Stomach (tissue), 19 donors: ENCODE results near the gene TNNC1. TPM values are rescaled to one million over a fixed set of nuclear protein-coding genes. Genes with fewer than 3 reads are reported as not detected.

Experiments used
- DNase-seq, 2 donors: peaks; one replicate each; pipeline versions ENCODE4 v3.0.0 to v3.0.0-alpha.2; 2013 to 2019
- H3K27ac ChIP-seq, 5 donors: fragments of 200-600 bp in 4 of 5; sonication (generic) in 4 of 5; one replicate each; pipeline ENCODE4 v1.5.1; 2013 to 2019; ENCODE audit warnings: mild to moderate bottlenecking in 1 of 5, moderate library complexity in 1 of 5
- H3K27me3 ChIP-seq, 3 donors: fragments of 200-600 bp; sonication (generic); one replicate each; pipeline ENCODE4 v1.5.1; 2017 to 2019; ENCODE audit warnings: mixed run types in 1 of 3
- H3K36me3 ChIP-seq, 4 donors: fragments of 200-600 bp; sonication (generic); 1 replicate in 3 of 4; 2 replicates in 1 of 4; pipeline ENCODE4 v1.5.1; 2016 to 2019
- H3K4me1 ChIP-seq, 4 donors: fragments of 200-600 bp; sonication (generic); one replicate each; pipeline ENCODE4 v1.5.1; 2016 to 2019
- H3K4me3 ChIP-seq, 4 donors: fragments of 200-600 bp; sonication (generic) in 3 of 4; one replicate each; pipeline ENCODE4 v1.5.1; 2016 to 2019; ENCODE audit warnings: mild to moderate bottlenecking in 1 of 4
- H3K9me3 ChIP-seq, 4 donors: fragments of 200-600 bp; sonication (generic); one replicate each; pipeline ENCODE4 v1.5.1; 2016 to 2019
- CTCF ChIP-seq, 7 experiments: fragments of 450-650 bp in 4 of 7; fragments of 200-600 bp in 3 of 7; sonication (generic) in 3 of 7; IDR thresholded peaks; one replicate each; pipeline ENCODE4 v1.5.1; 2016 to 2019; ENCODE audit warnings: antibody characterized with exemption in 7 of 7, control low read depth in 2 of 7, mild to moderate bottlenecking in 1 of 7
- EP300 ChIP-seq: sonication (generic); formaldehyde crosslinking; IDR thresholded peaks from one replicate; pipeline ENCODE4 v1.6.1; 2017; ENCODE audit warnings: antibody characterized with exemption
- POLR2A ChIP-seq, 4 donors: fragments of 450-650 bp; IDR thresholded peaks; one replicate each; pipeline ENCODE4 v1.6.1; 2016; ENCODE audit warnings: antibody characterized with exemption in 4 of 4, control low read depth in 2 of 4, mild to moderate bottlenecking in 1 of 4, moderate library complexity in 1 of 4
- POLR2AphosphoS5 ChIP-seq, 3 donors: sonication (generic); formaldehyde crosslinking; IDR thresholded peaks; one replicate each; pipeline ENCODE4 v1.6.1; 2016; ENCODE audit warnings: antibody characterized with exemption in 3 of 3
- WGBS, 5 donors: extraction: QIAGEN DNeasy Blood & Tissue Kit in 3 of 5; methylation state at CpG; one replicate each; pipeline versions ENCODE4 v1.1.5 to v1.1.7; 2013 to 2018; 5-methylcytosine and 5-hydroxymethylcytosine counted together
- intact Hi-C: fragments of 100-400 bp; cut with DNase I; formaldehyde crosslinking; loops from one replicate; pipeline ENCODE4 v1.15.1; 2023; ENCODE audit warnings: low total_unique reads
- long read RNA-seq, 10 donors: transcript quantifications; one replicate each; lab custom pipeline, GENCODE V29; 2026
- polyA plus RNA-seq, 3 donors: library from polyadenylated mRNA; stranded (reverse); fragments of 200-250 nt; gene quantifications; one replicate each; pipeline ENCODE4 v1.2.3, GENCODE V29; 2013
- total RNA-seq, 5 donors: library from RNA; depleted of rRNA; stranded (reverse); fragments of >200 nt; gene quantifications; one replicate each; pipeline versions ENCODE4 v1.1.0 to v1.2.3, GENCODE V29; 2014 to 2016
- donor health status: healthy with polysubstance abuse.
- donor health status: Bipolar disorder and iron deficiency.
- donor health status: healthy.

The TNNC1 gene
- total RNA-seq, result 1 to 10 TPM in 2 of 5 donors, not detected in 3; 3.1 to 6.5 TPM
- polyA plus RNA-seq, result 10 to 100 TPM in 2 of 3 donors, 1 to 10 TPM in 1; 4.9 to 41.1 (median 20.3) TPM
- long read RNA-seq, donor 1, partial matches to known transcripts, result 0 of 1 reads
- long read RNA-seq, donor 1, other reads (novel, unspliced or antisense), result 0 of 1 reads
- long read RNA-seq, donor 2, partial matches to known transcripts, result 0 of 2 reads
- long read RNA-seq, donor 2, other reads (novel, unspliced or antisense), result 0 of 2 reads
- long read RNA-seq, donor 3, partial matches to known transcripts, result 0 of 1 reads
- long read RNA-seq, donor 3, other reads (novel, unspliced or antisense), result 0 of 1 reads
- long read RNA-seq, donor 4, result 0 reads
- long read RNA-seq, donor 5, partial matches to known transcripts, result 0 of 4 reads
- long read RNA-seq, donor 5, other reads (novel, unspliced or antisense), result 0 of 4 reads
- long read RNA-seq, donor 6, result 0 reads
- long read RNA-seq, donor 7, partial matches to known transcripts, result 0 of 2 reads
- long read RNA-seq, donor 7, other reads (novel, unspliced or antisense), result 0 of 2 reads
- long read RNA-seq, donor 8, partial matches to known transcripts, result 0 of 1 reads
- long read RNA-seq, donor 8, other reads (novel, unspliced or antisense), result 0 of 1 reads
- long read RNA-seq, donor 9, result 0 reads
- long read RNA-seq, donor 10, result 0 reads

- H3K27me3 ChIP-seq, result no peaks in the 10 kb centered on the region
- H3K27ac ChIP-seq, result peak within 1 kb of the TSS; percentile 81 to 94 (median 90)
- 45 to 61% (median 58%) methylated on average over 15 to 16 of the region's 16 CpGs for WGBS, 5 donors
- intact Hi-C loops, result no loop called here
- DNase-seq, result peak; percentile 40 to 73
- H3K36me3 ChIP-seq, result peaks cover 3 to 14% (median 14%) of the 10 kb centered on the region in 4 donors
- TF ChIP-seq POLR2AphosphoS5 (IDR thresholded peaks at IDR 0.05) (no peak), CTCF (IDR thresholded peaks at IDR 0.05) (no peak), EP300 (no peak), POLR2A (IDR thresholded peaks at IDR 0.05) (no peak)
- H3K4me1 ChIP-seq, result peaks cover 35 to 59% (median 56%) of the 10 kb centered on the region in 4 donors
- no peaks in the 10 kb centered on the region for H3K9me3 ChIP-seq
- peak within 1 kb of the TSS; percentile 79 to 97 (median 88) for H3K4me3 ChIP-seq
These were observed at the start of gene TNNC1 for GRCh38 chr3:52453496-52454249. TNNC1 (minus strand) TSS chr3:52454041; CDS start chr3:52454015, 26 bp downstream.

GRCh38 chr3:52502808-52503350, 49.0 kb upstream of the TNNC1 start:
- TF ChIP-seq POLR2A (IDR thresholded peaks at IDR 0.05) (no peak), CTCF (IDR thresholded peaks at IDR 0.05) (no peak), POLR2AphosphoS5 (IDR thresholded peaks at IDR 0.05) (no peak), EP300 (no peak)
- 91 to 98% (median 96%) methylated on average over 7 to 11 of the region's 11 CpGs; no CpG with 5 or more reads in 1 of the 5 donors for WGBS, 5 donors
- intact Hi-C loops, result no loop called here
- H3K36me3 ChIP-seq, result peaks cover 0 to 31% (median 4%) of the 10 kb centered on the region in 4 donors
- no peak overlapping the region for H3K4me3 ChIP-seq
- peaks cover 0 to 16% (median 3%) of the 10 kb centered on the region in 4 donors for H3K4me1 ChIP-seq
- no peaks in the 10 kb centered on the region for H3K9me3 ChIP-seq
- no peaks in the 10 kb centered on the region for H3K27me3 ChIP-seq
- no peak overlapping the region for H3K27ac ChIP-seq
- no peak for DNase-seq

- intact Hi-C loops, result no loop called here
These were observed 48.2 kb upstream of the TNNC1 start for GRCh38 chr3:52502001-52502400.

More at GRCh38 chr3:52502001-52502400, 48.2 kb upstream of the TNNC1 start:
- Histone ChIP-seq H3K27me3 (no peaks in the 10 kb centered on the region), H3K27ac (no peak overlapping the region), H3K9me3 (no peaks in the 10 kb centered on the region), H3K4me1 (peaks cover 0 to 20% (median 3%) of the 10 kb centered on the region in 4 donors), H3K4me3 (no peak overlapping the region), H3K36me3 (peaks cover 0 to 24% (median 2%) of the 10 kb centered on the region in 4 donors)
- TF ChIP-seq CTCF (IDR thresholded peaks at IDR 0.05) (no peak), POLR2A (IDR thresholded peaks at IDR 0.05) (no peak), EP300 (no peak), POLR2AphosphoS5 (IDR thresholded peaks at IDR 0.05) (no peak)
- 84 to 90% (median 86%) methylated on average over 11 of the region's 11 CpGs for WGBS, 5 donors
- DNase-seq, result no peak
